GM21737 (cell line): ENCODE measurements around the gene KCNK10.

ENCODE experiments used
- ATAC-seq: cut with Tn5 transposase; IDR thresholded peaks from one replicate; pipeline ENCODE4 v1.9.1; 2021; ENCODE audit warnings: mild to moderate bottlenecking, moderate library complexity; ENCODE audit not compliant: unreplicated experiment

Gene KCNK10

DNA sequence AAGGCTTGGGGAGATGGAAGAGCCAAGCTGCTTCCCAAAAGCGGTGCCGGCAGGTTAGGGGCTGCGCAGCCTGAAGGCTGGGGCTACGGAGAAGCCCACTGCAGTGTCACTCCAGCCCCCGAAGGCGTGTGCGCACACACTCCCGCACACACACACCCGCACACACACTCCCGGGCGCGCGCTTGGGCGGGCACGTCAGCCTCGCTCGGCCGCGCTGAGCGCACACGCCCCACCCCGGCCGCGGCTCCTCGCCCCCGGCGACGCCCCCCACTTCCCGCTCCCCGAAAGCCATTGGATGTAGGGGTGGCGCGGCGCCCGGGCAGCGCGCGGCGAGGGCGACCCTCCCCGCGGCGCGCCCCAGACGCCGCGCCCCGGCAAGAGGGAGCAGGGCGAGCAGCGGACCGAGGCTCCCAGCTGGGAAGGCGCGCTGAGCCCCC is at the start of gene KCNK10:
Gene KCNK10 (minus strand): TSS at position 184 of the 437 bp plus-strand sequence. CDS start 471 bp downstream, outside the sequence.
- ATAC-seq: peak; percentile 29

DNA sequence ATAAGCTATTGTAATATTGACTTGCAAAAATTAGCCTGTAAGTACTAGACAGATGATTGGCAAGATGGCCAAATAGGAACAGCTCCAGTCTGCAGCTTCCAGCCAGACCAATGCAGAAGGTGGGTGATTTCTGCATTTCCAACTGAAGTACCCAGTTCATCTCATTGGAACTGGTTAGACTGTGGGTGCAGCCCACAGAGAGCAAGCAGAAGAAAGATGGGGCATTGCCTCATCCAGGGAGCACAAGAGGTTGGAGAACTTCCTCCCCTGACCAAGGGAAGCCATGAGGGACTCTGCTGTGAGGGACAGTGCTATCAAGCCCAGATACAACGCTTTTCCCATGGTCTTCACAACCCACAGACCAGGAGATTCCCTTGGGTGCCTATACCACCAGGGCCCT is 46.4 kb upstream of the KCNK10 start:
- no peak for ATAC-seq

GRCh38 chr14:88364710-88365413 is 41.8 kb upstream of the KCNK10 start:
- ATAC-seq: no peak

- ATAC-seq: no peak
Observed at GRCh38 chr14:88363644-88364043, 40.6 kb upstream of the KCNK10 start.

- no peak for ATAC-seq
Observed at GRCh38 chr14:88359500-88359899, 36.4 kb upstream of the KCNK10 start.

GRCh38 chr14:88354358-88354757 is 31.3 kb upstream of the KCNK10 start:
- no peak for ATAC-seq

DNA sequence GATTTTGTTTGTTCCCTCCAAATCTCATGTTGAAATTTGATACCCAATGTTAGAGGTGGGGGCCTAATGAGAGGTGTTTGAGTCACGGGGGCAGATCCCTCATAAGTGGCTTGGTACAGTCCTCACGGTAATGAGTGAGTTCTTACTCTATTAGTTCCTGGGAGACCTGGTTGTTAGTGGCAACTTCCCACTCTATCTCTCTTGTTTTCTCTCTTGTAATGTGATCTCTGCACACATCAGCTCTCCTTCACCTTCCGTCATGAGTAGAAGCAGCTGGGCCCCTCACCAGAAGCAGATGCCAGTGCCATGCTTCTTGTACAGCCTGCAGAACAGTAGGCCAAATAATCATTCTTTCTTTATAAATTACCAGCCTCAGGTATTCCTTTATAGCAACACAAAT is 29.6 kb upstream of the KCNK10 start:
- no peak for ATAC-seq

GRCh38 chr14:88351966-88352691 is 29.1 kb upstream of the KCNK10 start:
- ATAC-seq: no peak

- no peak for ATAC-seq
Observed at GRCh38 chr14:88348546-88348945, 25.5 kb upstream of the KCNK10 start.

DNA sequence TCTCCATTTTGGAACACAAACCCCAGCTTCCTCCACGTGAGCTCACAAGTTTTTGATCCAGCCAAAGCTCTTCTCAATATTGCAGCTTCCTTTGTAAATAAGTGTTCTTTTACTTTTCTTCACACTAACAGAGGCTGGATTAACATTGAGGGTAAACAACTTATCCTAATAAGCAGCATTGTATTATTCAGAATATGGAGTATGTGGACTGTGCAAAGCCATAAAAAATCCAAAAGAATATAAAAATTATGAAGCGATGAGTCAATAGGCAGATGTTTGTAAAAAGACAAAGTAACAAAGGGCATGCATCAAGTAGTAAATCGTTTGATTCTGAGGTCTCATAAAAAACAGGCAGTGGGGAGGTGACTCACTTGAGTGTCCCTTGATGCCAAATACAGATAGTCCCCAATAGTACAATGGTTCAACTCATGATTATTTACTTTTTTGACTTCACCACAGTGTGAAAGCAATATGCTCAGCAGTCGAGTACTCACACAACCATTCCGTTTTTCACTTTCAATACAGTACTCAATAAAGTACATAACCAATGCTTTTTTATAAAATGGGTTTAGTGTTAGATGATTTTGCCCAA is 23.1 kb upstream of the KCNK10 start:
- no peak for ATAC-seq

DNA sequence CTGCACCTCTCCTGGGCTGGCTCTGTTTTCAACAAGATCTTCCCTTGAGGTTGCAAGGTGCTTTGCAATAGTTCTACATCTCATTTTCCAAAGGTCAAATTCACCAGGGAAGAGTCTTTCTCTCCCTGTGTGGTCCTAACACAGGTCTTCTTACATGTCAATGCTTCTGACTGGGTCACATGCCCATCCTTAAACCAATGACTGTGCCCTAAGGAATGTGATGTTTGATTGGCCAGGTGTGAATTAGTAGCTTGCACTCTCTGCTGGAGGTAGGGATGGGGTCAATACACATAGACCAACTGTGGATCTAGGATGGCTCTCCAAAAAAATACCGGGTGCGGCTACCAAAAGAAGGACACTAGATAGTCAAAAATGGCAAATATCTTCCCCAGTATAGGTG is 19.9 kb upstream of the KCNK10 start:
- no peak for ATAC-seq

- ATAC-seq: no peak
Observed at GRCh38 chr14:88340357-88340756, 17.3 kb upstream of the KCNK10 start.

DNA sequence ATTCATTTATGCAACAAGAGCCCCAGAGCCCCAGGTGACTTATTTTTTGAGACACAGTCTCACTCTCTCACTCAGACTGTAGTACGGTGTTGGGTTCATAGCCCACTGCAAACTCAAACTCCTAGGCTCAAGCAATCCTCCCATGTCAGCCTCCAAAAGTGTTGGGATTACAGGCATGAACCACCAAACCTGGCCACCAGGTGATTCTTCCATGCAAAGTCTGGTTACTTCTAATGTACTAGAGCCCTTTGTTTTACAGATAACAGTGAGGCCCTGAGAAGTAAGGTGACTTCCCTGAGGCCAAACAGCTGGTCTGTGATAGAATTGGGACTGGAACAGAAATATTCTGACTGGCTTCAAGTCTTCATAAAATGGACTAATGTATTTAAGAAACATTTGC is 10.0 kb upstream of the KCNK10 start:
- ATAC-seq: no peak

DNA sequence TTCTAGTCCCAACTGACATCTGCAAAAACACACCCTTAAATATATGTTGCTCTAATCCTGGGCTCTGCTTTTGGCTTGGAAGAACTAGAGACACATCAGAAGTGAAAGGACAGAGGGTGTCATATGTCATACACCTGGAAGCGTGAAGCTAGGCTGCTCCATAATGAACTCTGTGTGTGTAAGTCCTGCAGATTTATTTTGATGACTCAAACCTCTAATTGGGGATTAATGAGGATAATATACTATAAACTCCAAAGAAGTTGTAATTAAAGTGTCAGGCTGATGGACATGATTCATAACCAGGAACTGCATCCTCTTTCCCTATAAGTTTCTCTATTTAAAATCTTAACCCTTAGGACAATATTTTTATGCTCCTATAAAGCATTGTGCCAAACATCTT is 4.4 kb upstream of the KCNK10 start:
- no peak for ATAC-seq

DNA sequence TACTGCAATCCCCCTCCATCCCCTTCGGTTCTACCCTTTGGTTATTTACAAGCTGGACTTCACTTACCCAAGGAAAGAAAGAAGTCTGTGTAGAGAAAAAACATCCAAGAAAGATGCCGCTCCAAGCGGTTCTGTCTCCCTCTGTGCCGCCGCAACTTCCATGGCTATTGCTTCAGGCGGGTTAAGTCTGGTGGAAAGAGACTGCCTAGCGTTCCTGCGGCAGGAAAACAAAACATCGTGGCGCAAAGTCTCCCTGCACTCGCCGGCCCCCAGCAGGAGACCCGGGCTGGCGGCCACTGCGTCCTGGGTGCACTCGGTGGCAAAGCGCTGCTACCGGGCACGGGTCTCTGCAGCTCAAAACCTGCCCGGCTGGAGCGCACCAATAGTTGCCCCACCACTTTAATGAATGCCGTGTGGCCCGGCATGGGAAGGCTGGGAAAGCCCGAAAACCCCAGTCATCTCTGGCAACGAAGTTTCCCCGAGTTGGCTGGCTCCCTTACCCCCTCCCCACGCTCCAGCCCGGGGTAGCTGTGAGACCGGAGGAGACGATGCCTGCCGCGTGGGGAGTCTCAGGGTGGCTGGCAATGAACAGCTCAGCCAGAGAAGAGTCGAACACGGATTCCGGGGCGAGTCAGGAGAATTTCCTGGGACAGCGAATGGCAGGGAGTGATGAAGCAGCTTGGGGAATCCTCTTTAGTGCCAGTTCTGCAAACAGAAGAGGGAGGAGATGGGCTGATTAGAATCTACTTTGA is 3.5 kb upstream of the KCNK10 start:
- no peak for ATAC-seq

GRCh38 chr14:88325883-88326282 is 2.8 kb upstream of the KCNK10 start:
- ATAC-seq: no peak

- no peak for ATAC-seq
Observed at GRCh38 chr14:88324930-88325329, 1.9 kb upstream of the KCNK10 start.

GRCh38 chr14:88324491-88324890 is 1.4 kb upstream of the KCNK10 start:
- no peak for ATAC-seq

DNA sequence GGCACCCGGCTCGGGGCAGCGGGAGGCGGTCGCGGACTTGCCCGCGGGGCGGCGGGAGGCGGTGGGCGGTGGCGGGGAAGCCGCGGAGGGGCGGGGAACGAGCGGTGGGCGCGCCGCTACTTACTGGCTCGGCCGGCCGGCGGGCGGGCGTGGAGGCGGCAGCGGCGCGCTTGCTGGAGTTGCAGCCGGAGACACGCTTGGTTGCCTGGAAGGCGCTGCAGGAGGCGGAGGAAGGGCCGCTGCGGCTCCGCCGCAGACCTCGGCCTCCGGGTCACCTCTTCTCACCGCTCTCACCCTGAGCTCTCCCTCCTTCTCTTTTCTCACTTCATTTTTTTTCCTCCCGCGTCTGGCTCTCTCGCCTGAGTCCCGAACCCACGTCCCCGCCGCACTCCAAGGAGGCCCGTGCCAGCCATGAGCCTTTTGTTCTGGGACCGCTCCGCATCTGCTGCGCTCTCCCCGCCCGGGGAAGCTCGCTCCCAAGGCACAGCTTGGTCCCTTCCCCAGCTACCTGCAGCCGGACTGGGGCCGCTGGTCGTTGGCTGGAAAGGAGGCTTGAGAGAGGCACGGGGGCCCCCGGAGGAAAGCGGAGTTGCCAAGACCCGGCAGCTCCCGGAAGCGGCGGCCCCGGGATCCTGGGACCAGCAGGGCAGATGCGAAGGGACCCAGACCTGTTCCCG is 592 bp upstream of the KCNK10 start:
- peak; percentile 95 for ATAC-seq

DNA sequence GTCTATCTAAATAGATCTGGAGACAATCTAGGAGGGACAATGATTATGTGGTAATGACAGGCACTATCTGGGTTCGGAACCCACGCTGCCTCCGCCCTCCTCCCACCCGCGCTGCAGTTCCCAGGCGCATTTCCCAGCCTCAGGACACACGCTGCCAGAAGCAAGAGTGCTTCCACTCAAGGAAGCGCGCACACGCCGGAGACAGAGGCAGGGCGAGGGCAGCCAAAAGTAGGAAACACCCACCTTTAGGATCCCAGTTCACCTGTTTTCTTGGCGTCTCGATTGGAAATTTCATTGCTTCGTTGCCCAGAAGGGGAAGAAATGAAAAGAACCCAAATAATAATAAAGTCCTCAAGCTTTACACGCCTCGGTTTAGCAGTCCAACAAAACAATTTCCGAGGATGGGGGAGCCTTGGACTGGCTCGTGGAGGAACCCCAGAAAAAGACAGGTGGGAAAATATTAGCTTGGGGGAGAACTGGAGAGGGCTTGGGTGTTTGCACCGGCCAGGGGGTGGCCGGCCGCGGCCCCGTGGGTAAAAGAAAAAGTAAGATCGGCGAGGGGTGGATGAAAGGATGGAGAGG is 474 bp downstream of the KCNK10 start:
- ATAC-seq: no peak
